ENCODE measurements around the gene VTCN1. TPM values are rescaled to one million over a fixed set of nuclear protein-coding genes. Genes with fewer than 3 reads are reported as not detected.
"Not testable (repeated sequence)": the region's sequence is repeated elsewhere in the genome, so short reads cannot be mapped to it uniquely, and the experiment has no call there.

Gene VTCN1
- total RNA-seq, 1 experiment from 2014 or later, result not detected

DNA sequence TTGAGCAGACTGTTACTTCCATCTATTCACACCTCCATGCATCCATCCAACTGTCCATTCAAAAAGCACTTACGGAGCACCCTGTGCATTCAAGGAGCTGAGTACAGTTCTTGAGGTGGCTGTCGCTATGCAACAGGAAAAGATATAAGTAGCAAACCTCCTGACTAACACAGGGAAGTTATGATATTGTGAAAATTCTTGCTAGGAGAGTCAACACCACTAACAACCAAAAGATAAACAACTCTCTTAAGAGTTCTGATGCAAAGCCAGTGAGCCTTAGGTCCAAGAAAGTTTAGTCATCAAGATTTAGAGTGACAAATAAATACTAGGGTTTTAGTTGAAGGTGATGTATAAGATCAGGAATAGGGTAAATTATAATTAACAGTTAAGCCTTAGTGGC, 44.7 kb downstream of the VTCN1 start:
- peak; percentile 94 for DNase-seq (ENCODE audit: low read depth)

GRCh38 chr1:117164209-117164608, 46.5 kb downstream of the VTCN1 start:
- DNase-seq (ENCODE audit: low read depth), result no peak

DNA sequence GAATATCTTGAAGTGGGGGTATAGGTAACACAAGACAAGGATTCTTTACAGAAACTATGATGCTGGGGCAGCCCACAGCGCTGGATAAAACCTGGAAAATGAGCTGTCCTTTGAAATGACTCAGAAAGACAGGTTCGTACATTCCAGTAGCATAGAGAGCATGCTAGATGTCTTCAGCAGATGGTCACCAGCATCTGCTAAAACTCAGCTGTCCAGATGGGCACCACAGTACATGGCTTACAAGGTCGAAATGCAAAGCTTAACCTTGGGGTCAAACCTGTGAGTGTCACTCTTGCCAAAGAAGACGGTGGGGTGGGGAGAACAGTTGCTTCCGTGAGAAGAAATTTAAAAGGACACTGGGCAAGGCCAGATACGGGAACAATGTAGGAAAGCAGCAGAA, 47.9 kb downstream of the VTCN1 start:
- DNase-seq (ENCODE audit: low read depth), result no peak

GRCh38 chr1:117161887-117162286, 48.8 kb downstream of the VTCN1 start:
- no peak for DNase-seq (ENCODE audit: low read depth)

- DNase-seq (ENCODE audit: low read depth), result not testable (repeated sequence)
These were observed 59.4 kb downstream of the VTCN1 start for GRCh38 chr1:117151305-117151704.

DNA sequence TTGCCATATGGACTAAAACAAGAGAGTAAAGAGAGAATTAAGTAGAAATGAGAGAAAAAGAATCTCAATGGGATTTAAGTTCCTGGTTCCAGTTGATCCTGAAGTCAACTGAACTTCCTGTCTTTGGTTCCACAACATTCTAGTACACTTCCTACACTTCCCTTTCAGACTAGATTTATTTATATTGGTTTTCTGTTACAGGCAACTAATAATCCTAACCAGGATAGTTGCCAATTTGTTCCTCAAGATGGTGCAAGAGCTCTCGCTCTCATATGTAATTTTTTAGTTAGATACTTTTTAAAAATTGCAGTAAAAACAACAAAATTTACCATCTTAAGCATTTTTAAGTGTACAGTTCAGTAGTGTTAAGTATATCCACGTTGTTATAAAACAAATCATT, 60.4 kb downstream of the VTCN1 start:
- DNase-seq (ENCODE audit: low read depth), result peak; percentile 41

DNA sequence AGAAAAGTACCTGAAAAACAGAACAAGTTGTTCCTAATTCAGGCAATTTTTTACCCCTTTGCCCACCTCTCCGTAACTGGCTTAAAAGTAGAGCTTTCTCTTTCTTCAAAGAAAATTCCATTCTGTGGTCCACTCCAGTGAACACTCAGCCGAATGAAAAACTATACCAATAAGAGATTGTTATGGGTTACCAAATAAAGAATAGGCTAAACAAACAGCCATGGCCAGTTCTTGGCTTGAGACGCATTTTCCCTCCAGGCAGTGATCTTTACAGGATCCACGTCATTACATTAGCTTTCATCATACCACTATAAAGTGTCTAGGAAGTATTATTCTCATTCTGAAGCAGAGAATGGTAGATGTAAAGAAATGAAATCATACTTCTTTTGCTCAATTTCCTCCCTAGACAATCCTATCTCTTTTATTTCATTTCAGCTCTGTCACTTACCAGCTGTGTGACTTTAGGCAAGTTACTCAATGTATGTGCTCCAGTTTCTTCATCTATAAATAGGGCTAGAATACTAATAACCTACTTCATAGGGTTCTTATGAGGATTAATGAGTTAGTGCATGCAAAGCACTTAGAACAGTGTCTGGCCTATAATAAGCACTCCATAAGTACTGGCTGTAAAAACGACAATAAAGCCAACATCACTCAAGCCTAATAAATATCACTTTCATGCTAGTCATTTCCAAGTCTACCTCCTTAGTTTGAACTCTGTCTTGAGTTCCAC, 62.7 kb downstream of the VTCN1 start:
- DNase-seq (ENCODE audit: low read depth), result peak; percentile 93

GRCh38 chr1:117147341-117147831, 63.3 kb downstream of the VTCN1 start:
- no peak for DNase-seq (ENCODE audit: low read depth)

GRCh38 chr1:117146575-117147340, 64.0 kb downstream of the VTCN1 start:
- DNase-seq (ENCODE audit: low read depth), result peak; percentile 94

- DNase-seq (ENCODE audit: low read depth), result no peak
These were observed 64.7 kb downstream of the VTCN1 start for GRCh38 chr1:117146072-117146471.

GRCh38 chr1:117143871-117144270, 66.9 kb downstream of the VTCN1 start:
- DNase-seq (ENCODE audit: low read depth), result no peak

DNA sequence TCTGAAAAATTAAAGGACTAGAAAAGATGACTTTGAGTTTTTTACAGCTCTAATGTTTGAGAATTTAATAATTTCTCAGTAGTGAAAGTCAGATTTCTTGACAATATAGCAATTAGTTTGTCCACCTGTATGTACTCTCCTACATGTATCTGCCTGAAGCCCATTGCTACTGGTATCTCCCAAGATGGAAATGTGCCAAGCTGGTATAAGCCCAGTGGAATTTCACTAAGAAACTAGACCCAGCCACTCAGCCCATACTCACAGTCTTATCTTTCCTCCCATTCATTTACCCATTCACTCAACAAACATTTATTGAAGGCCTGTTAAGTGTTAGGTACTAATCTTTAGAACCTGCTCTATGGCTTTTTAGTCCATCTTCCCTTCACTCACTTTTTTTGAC, 67.6 kb downstream of the VTCN1 start:
- DNase-seq (ENCODE audit: low read depth), result peak; percentile 44

DNA sequence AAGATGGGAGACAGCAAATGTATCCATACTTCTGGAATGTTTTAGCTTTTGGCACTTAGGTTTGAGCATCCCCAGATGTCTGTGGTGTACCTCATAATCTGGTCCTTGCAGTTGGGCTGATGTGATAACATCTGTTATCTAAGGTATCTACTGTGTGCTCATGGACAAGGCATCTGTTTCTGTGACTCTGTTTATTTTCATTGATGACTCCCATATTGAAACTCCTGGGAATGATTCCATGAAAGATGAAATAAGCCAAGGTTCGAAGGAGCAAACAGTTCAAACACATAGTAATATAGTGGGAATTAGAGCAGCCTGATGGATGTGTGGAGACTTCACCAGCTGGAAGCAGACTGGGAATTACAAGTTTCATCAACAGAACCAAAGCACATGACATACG, 68.5 kb downstream of the VTCN1 start:
- DNase-seq (ENCODE audit: low read depth), result peak; percentile 69

GRCh38 chr1:117138561-117138960, 72.2 kb downstream of the VTCN1 start:
- DNase-seq (ENCODE audit: low read depth), result no peak

DNA sequence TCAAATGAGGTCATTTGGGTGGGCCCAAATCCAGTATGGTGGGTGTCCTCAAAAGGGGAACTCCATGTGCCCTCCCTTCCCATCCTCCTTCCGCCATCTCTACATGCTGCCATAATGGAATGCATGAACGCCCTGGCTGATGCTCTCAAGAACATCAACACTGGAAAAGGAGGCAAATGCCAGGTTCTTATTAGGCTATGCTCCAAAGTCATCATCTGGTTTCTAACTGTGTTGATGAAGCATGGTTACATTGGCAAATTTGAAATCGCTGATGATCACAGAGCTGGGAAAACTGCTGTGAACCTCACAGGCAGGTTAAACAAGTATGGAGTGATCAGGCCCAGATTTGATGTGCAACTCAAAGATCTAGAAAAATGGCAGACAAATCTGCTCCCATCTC, 72.6 kb downstream of the VTCN1 start:
- DNase-seq (ENCODE audit: low read depth), result no peak

DNA sequence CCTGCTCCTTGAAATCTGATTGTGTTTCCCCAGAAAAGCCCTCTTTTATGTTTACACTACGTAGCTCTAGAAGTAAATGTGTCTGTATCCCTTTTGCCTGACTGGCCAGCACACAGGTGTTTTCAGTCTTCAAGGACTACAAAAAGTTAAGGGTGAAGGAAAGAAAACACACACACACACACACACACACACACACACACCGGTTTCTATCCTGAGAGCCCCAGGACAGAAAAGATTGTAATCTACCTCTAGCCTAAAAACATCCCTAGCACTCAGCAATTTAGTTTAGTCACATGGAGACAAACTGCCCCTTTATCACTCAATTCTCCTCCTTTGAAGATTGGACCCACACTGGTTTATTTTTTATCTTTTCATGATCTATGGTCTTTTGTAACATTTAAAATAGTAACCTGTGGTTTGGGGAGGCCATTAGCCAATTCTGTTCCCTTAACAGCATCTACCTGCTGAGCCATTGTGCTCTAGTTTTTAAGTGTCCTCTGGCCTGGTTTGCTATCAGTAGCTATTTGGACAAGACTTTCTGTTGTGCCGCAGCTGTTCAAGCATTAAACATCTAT, 73.4 kb downstream of the VTCN1 start:
- no peak for DNase-seq (ENCODE audit: low read depth)

DNA sequence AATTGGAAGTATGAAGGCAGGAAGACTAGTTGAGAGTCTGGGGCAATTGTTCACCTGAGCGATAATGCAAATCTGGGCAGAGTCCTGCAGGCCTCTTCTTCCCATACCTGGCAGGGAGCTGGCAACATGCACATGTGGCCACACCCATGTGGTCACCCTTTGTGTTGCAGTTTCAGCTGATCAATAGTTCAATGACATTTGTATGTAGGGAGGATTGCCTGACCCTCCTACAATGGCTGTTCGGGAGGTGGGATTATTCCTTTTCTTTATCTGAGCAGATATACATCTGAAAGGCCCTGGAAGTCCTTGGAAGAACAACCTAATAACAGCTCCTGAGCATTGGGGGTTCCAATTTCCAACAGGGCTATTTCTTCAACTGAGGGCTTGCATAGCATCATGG, 74.0 kb downstream of the VTCN1 start:
- DNase-seq (ENCODE audit: low read depth), result no peak

DNA sequence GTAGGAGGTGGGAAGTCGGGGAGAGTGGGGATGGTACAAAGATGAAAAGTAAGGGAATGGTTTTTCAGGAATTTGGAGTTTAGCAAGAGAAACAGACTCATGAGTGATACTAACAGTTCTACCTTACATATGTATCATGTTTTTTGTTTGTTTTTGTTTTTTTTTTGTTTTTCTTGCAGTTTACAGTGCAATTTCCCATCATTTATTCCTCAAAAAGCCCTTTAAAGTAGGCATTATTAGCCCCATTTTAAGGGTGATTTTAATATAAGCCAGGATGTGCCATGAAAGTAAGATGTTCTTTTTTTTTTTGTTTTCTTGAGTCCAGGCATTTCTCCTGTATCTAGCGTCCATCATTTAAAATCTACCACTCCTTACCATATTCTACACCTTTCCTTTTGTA, 75.4 kb downstream of the VTCN1 start:
- DNase-seq (ENCODE audit: low read depth), result no peak

- DNase-seq (ENCODE audit: low read depth), result no peak
These were observed 80.2 kb downstream of the VTCN1 start for GRCh38 chr1:117130526-117130925.

- DNase-seq (ENCODE audit: low read depth), result peak; percentile 58
These were observed 82.2 kb downstream of the VTCN1 start for GRCh38 chr1:117128323-117129079.

GRCh38 chr1:117127795-117128194, 82.9 kb downstream of the VTCN1 start:
- DNase-seq (ENCODE audit: low read depth), result no peak

GRCh38 chr1:117124661-117125060, 86.1 kb downstream of the VTCN1 start:
- no peak for DNase-seq (ENCODE audit: low read depth)

All from M059J (cell line).